Kidney epithelial cell (primary cell): ENCODE results near the gene VILL. TPM values are rescaled to one million over a fixed set of nuclear protein-coding genes. Genes with fewer than 3 reads are reported as not detected.

ENCODE experiments used
- DNase-seq: peaks from one replicate; pipeline ENCODE4 v3.0.0-alpha.2; 2010; ENCODE audit warnings: low read depth
- H3K27me3 ChIP-seq: 2 replicates; pipeline ENCODE4 v1.6.0; 2011; ENCODE audit warnings: low read length; ENCODE audit not compliant: control insufficient read depth, insufficient read depth
- H3K36me3 ChIP-seq: 2 replicates; pipeline ENCODE4 v1.5.1; 2011; ENCODE audit warnings: low read length; ENCODE audit not compliant: control insufficient read depth, insufficient read depth
- H3K4me3 ChIP-seq: 2 replicates; pipeline ENCODE4 v1.5.1; 2011; ENCODE audit warnings: low read depth, mild to moderate bottlenecking, control low read depth, low read length
- total RNA-seq: library from RNA; depleted of rRNA; stranded (reverse); fragments of >200 nt; gene quantifications from 2 replicates; pipeline ENCODE4 v1.2.3, GENCODE V29; 2015
- TF ChIP-seq, protein P1 (sequence below): IDR thresholded peaks from 2 replicates; pipeline ENCODE4 v1.5.1; 2011; ENCODE audit warnings: mild to moderate bottlenecking, moderate library complexity, low read length, control low read depth, inconsistent platforms; ENCODE audit not compliant: insufficient read depth, poor library complexity, severe bottlenecking

Gene VILL
- total RNA-seq, 1 donor from 2014 or later: 7.8 TPM

DNA sequence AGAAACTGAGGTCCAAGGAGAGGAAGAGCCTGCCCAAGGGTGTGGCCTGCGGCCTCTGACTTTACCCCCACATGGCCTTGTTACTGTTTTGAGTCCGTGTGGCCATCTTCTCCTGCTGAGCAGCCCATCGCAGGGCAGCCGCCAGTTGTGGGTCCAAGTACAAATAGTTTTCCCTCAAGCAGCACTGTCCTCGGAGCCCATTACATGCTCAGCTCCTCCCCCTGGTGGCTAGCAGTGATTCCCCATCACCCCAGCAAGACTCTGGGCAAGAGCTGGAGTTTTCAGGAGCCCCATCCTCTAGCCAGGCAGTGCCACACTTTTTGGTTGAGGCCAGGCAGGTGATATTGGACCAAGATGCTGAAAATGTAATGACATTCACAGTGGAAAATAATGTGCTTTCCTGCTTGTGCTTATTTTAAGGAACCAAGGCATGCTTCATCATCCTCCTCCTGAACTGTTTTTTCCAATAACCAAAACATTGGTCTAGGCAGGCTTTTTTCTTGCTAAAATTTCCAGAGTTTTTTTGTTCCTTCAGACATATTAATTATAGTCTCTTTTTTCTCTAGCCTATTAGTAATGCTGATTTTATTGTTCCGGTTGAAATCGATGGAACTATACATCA is 23.2 kb upstream of the VILL start:
- no peak for DNase-seq
- Histone ChIP-seq H3K27me3 (no peaks in the 10 kb centered on the region), H3K4me3 (no peak overlapping the region), H3K36me3 (no peaks in the 10 kb centered on the region)
- TF ChIP-seq, protein P1, sequence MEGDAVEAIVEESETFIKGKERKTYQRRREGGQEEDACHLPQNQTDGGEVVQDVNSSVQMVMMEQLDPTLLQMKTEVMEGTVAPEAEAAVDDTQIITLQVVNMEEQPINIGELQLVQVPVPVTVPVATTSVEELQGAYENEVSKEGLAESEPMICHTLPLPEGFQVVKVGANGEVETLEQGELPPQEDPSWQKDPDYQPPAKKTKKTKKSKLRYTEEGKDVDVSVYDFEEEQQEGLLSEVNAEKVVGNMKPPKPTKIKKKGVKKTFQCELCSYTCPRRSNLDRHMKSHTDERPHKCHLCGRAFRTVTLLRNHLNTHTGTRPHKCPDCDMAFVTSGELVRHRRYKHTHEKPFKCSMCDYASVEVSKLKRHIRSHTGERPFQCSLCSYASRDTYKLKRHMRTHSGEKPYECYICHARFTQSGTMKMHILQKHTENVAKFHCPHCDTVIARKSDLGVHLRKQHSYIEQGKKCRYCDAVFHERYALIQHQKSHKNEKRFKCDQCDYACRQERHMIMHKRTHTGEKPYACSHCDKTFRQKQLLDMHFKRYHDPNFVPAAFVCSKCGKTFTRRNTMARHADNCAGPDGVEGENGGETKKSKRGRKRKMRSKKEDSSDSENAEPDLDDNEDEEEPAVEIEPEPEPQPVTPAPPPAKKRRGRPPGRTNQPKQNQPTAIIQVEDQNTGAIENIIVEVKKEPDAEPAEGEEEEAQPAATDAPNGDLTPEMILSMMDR: peak; percentile 84

DNA sequence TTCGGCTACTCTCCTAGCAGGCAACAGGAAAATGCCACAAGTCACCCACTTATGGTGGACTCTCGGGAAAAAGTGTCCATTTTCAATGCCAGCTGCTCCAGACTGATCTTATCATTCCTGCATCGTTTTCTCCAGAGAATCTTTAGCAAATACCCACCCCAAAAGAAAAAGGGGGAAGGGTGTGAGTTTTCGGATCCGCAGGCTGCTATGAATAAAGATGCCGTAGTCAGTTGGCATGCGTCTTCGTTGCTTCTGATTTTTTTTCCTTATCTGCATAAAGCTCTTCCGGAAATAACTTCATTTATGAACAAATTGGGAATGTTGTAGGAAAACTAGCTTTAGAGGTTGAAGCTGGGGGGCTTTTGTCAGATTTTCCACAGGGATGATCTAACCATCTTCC is 22.4 kb upstream of the VILL start:
- Histone ChIP-seq H3K4me3 (no peak overlapping the region), H3K36me3 (no peaks in the 10 kb centered on the region), H3K27me3 (no peaks in the 10 kb centered on the region)
- TF ChIP-seq, protein P1: no peak
- no peak for DNase-seq

DNA sequence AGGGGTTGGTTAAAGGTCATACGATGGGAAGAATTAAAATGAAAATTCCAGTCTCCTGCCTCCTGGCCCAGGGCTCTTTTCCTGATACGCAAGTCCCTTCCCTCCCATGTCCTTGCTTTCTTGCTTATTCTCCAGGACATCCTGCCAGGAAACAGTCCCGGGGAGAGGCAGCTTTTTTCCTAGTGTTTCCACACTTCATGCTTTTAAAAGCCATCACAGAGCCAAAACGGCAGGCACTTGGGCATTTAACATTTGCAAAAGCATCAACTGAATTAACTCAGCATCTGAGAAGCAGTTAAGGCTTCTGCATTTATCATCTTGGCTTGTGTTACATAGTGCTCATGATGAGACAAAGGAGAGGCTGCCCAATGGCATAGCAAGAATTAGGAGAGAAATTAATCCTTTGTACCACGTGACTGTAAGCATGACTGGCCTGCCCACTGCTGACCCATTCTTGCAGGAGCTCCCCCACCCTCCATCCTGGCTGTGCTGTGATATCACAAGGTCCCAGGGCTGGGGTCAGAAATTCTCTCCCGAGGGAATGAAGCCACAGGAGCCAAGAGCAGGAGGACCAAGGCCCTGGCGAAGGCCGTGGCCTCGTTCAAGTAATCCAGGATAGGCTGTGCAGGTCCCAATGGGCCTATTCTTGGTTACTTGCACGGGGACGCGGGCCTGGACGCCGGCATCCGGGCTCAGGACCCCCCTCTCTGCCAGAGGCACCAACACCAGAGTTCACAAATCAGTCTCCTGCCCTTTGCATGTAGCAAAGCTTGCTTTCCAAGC is 21.6 kb upstream of the VILL start:
- Histone ChIP-seq H3K27me3 (no peaks in the 10 kb centered on the region), H3K4me3 (no peak overlapping the region), H3K36me3 (no peaks in the 10 kb centered on the region)
- DNase-seq: no peak
- TF ChIP-seq, protein P1: no peak

DNA sequence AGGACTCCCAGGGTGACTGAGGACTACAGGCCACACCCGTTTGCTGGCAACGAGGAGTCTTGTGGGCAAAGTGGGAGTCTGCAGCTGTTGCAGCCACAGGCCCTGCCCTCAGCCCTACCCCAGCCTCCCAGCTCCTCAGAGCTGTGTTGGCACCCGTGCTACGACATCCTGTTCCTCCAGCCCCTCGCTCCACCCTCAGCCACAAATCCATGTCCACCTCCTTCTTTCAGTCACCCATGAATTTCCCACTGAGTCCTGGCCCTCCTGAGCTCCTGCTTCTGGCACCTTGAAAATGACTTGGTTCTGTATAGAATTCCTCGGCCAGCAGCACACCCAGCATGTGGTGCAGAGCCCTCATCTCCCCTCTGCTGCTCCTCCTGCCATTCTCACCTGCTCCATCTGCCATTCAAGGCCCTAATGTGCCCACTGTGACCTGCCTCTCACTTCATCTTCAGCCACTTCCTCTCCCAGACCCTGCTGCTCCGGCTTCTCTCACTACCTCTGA is 20.9 kb upstream of the VILL start:
- TF ChIP-seq, protein P1: no peak
- H3K4me3 ChIP-seq: no peak overlapping the region
- no peaks in the 10 kb centered on the region for H3K27me3 ChIP-seq
- no peaks in the 10 kb centered on the region for H3K36me3 ChIP-seq
- no peak for DNase-seq

DNA sequence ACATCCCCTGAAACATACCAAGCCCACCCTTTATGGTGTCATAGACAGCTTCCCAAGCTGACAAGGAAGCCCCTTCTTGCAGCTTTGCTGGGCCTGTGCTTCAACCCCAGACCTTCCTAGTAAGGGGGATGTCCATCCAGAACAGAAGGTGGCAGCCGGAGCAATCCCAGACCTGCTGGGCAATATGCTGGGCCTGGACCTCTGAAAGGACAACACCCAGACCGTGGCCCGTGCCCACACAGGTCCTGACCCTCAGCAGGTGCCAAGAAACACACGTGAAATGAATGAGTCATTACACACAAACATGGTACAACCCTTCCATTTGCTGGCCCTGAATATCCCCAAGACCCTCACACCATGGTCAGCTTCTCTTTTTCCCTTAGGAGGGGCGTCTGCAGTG is 19.8 kb upstream of the VILL start:
- TF ChIP-seq, protein P1: no peak
- H3K36me3 ChIP-seq: no peaks in the 10 kb centered on the region

More for the DNA sequence above, 19.8 kb upstream of the VILL start:
- H3K27me3 ChIP-seq: no peaks in the 10 kb centered on the region
- no peak for DNase-seq
- no peak overlapping the region for H3K4me3 ChIP-seq
